IPS-15b (cell line): ENCODE data around the gene ANKDD1B.

ENCODE experiments used
- H3K27me3 ChIP-seq: one replicate; pipeline ENCODE4 v1.6.1; 2013; ENCODE audit warnings: low read length; ENCODE audit not compliant: control insufficient read depth, insufficient read depth
- H3K36me3 ChIP-seq: one replicate; pipeline ENCODE4 v1.6.1; 2013; ENCODE audit warnings: low read length; ENCODE audit not compliant: control insufficient read depth, insufficient read depth
- H3K4me1 ChIP-seq: one replicate; pipeline ENCODE4 v1.6.1; 2013; ENCODE audit warnings: mild to moderate bottlenecking, low read length; ENCODE audit not compliant: control insufficient read depth, insufficient read depth
- H3K4me3 ChIP-seq: one replicate; pipeline ENCODE4 v1.5.1; 2013; ENCODE audit warnings: low read depth, low read length
- H3K9ac ChIP-seq: one replicate; pipeline ENCODE4 v1.6.1; 2013; ENCODE audit warnings: low read depth, mild to moderate bottlenecking, low read length
- H3K9me3 ChIP-seq: one replicate; pipeline ENCODE4 v1.6.1; 2013; ENCODE audit warnings: mild to moderate bottlenecking, low read length; ENCODE audit not compliant: control insufficient read depth, insufficient read depth

Gene ANKDD1B

GRCh38 chr5:75617736-75618352 is 6.6 kb downstream of the ANKDD1B start:
- Histone ChIP-seq H3K4me1 (peaks cover 3% of the 10 kb centered on the region), H3K9me3 (no peaks in the 10 kb centered on the region), H3K36me3 (no peaks in the 10 kb centered on the region), H3K9ac (no peak overlapping the region), H3K27me3 (no peaks in the 10 kb centered on the region), H3K4me3 (no peak overlapping the region)

DNA sequence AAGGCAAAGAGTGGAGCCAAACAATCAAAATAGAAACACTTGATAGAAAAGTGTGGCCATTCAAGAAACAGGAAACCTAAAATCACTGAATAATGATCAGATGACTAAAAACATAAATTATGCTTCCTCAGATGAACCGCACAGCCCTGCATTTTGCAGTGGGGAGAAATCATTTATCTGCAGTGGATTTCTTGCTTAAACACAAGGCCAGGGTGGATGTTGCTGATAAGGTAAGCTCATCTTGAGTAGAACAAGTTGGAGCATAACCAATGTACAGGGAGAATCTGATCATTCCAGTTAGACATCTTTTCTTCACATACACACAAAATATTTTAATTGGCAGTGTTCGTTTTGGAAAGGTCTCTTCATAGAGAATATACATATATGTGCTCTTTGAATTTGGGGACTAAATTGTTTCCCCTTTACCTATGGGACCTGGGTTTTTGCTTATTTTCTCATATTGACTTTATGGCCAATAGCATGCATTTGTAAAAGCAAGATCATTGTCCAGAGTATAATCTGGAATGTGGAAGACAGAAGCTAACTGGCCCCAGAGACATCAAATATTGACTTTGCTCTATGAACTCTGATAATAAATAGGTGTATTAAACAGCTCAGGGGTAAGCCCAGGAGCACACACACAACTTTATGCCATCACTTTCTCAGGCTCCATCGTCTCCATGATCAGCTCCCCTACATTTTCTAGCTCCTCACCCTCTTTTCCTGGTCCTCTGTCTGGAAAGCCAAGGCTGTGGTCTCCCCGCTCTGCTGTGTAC is 9.1 kb downstream of the ANKDD1B start:
- no peak overlapping the region for H3K9ac ChIP-seq
- peaks cover 3% of the 10 kb centered on the region for H3K4me1 ChIP-seq
- H3K4me3 ChIP-seq = no peak overlapping the region
- H3K36me3 ChIP-seq = no peaks in the 10 kb centered on the region
- no peaks in the 10 kb centered on the region for H3K9me3 ChIP-seq
- no peaks in the 10 kb centered on the region for H3K27me3 ChIP-seq

DNA sequence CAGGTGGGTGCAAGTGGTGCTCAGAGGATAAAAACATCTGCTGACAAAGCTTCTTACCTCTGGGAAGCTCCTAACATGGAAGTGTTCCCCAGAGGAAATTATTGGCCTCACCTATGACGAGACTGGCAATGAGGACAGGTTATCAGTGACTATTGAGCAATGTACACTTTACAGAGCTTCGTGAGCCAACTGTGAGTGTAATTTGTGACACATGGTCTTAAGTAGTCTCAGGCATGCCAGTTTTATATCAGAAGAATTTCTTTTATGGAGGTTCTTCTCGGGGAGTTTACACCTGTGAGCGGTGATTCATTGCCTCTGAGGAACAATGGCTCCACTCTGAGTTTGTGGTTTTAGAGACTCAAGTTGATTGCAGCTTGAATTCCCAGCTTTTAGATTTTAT is 11.3 kb downstream of the ANKDD1B start:
- Histone ChIP-seq H3K4me1 (peaks cover 3% of the 10 kb centered on the region), H3K9me3 (no peaks in the 10 kb centered on the region), H3K9ac (no peak overlapping the region), H3K4me3 (no peak overlapping the region), H3K27me3 (no peaks in the 10 kb centered on the region), H3K36me3 (no peaks in the 10 kb centered on the region)

GRCh38 chr5:75623846-75624245 is 12.6 kb downstream of the ANKDD1B start:
- Histone ChIP-seq H3K4me1 (peaks cover 3% of the 10 kb centered on the region), H3K36me3 (no peaks in the 10 kb centered on the region), H3K9me3 (no peaks in the 10 kb centered on the region), H3K4me3 (no peak overlapping the region), H3K27me3 (no peaks in the 10 kb centered on the region), H3K9ac (no peak overlapping the region)

DNA sequence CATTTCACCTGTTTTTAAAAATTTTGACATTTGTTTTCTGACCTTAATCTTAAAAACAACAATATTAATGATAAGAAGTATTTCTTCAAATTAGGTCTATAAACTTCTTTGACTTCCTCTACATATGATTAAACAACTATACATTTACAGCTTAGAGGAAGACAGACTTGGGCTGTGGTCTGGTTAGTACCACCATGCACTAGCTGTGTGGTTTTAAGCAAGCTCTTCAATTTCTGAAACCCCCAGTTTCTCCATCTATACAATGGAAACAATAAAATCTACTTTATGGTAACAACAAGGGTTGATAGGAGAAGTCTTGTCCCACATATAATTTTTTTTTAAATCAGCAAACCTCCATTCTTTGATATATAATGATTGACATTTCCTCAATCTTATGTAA is 15.7 kb downstream of the ANKDD1B start:
- Histone ChIP-seq H3K9ac (no peak overlapping the region), H3K4me3 (no peak overlapping the region), H3K4me1 (no peaks in the 10 kb centered on the region), H3K36me3 (no peaks in the 10 kb centered on the region), H3K27me3 (no peaks in the 10 kb centered on the region), H3K9me3 (no peaks in the 10 kb centered on the region)

DNA sequence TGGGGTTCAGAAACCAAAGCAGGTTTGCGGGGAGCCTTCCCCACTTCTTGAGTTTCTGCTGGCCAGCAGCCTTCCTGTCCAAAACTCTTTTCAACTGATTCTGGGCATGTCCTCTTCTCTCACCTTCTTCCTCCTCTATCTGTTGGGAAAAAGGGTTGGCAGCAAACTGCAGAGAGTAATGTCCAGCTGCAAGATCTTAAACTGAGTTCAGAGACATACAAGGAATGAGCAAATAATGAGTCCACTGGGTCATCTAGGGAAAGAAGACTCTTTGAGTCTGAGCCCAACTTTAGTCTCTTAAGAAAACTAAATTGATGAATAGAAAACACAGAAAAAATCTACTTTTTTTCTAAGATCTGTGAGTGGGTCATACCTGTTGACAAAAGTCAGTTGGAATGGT is 16.5 kb downstream of the ANKDD1B start:
- Histone ChIP-seq H3K4me3 (no peak overlapping the region), H3K36me3 (no peaks in the 10 kb centered on the region), H3K4me1 (no peaks in the 10 kb centered on the region), H3K9ac (no peak overlapping the region), H3K27me3 (no peaks in the 10 kb centered on the region), H3K9me3 (no peaks in the 10 kb centered on the region)

GRCh38 chr5:75630875-75631274 is 19.6 kb downstream of the ANKDD1B start:
- no peaks in the 10 kb centered on the region for H3K36me3 ChIP-seq
- no peaks in the 10 kb centered on the region for H3K4me1 ChIP-seq
- no peaks in the 10 kb centered on the region for H3K27me3 ChIP-seq
- H3K9ac ChIP-seq = no peak overlapping the region
- no peaks in the 10 kb centered on the region for H3K9me3 ChIP-seq
- H3K4me3 ChIP-seq = no peak overlapping the region

GRCh38 chr5:75632321-75632720 is 21.1 kb downstream of the ANKDD1B start:
- no peaks in the 10 kb centered on the region for H3K4me1 ChIP-seq
- H3K27me3 ChIP-seq = no peaks in the 10 kb centered on the region
- no peak overlapping the region for H3K4me3 ChIP-seq
- no peak overlapping the region for H3K9ac ChIP-seq
- H3K36me3 ChIP-seq = no peaks in the 10 kb centered on the region
- H3K9me3 ChIP-seq = no peaks in the 10 kb centered on the region

DNA sequence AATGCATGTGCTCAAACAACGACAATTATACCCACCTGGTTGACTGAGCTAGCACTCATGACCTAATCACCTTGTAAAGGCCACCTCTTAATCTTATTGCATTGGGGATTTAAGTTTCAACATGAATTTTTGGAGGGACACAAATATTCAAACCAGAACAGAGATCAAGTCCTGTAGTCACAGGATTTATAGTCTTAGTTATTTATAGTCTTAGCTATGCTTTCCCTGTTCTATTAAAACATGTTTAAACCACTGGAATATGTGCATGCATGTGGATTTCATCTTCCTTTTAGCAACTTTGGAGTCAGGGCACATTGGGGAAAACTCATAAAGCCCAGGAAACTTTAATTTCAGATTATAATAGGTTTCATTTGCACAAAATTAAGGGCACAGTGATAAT is 26.7 kb downstream of the ANKDD1B start:
- Histone ChIP-seq H3K9me3 (no peaks in the 10 kb centered on the region), H3K27me3 (no peaks in the 10 kb centered on the region), H3K9ac (no peak overlapping the region), H3K4me1 (no peaks in the 10 kb centered on the region), H3K36me3 (no peaks in the 10 kb centered on the region), H3K4me3 (no peak overlapping the region)

GRCh38 chr5:75639535-75640311 is 28.5 kb downstream of the ANKDD1B start:
- Histone ChIP-seq H3K36me3 (no peaks in the 10 kb centered on the region), H3K9me3 (no peaks in the 10 kb centered on the region), H3K4me1 (no peaks in the 10 kb centered on the region), H3K4me3 (no peak overlapping the region), H3K27me3 (no peaks in the 10 kb centered on the region), H3K9ac (no peak overlapping the region)

DNA sequence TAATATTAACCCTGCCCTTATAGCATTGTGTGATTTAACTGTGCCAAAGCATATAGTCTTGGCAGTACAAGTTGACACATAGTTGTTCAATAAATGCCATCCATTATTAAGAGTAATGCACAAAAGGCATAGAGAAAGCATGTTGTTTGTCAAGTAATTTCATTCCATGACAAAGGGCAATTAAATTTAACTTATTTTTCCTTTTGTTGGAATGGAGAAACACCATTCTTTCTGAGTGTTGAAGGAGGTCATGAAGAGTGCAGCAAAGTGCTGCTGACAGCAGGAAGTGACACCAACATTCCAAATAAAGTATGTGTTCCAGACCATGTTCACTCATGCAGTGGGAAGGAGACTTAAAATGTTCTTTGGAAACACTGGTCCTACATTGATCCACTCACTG is 29.1 kb downstream of the ANKDD1B start:
- no peaks in the 10 kb centered on the region for H3K9me3 ChIP-seq
- no peak overlapping the region for H3K9ac ChIP-seq
- no peaks in the 10 kb centered on the region for H3K36me3 ChIP-seq
- H3K4me1 ChIP-seq = no peaks in the 10 kb centered on the region
- H3K4me3 ChIP-seq = no peak overlapping the region
- no peaks in the 10 kb centered on the region for H3K27me3 ChIP-seq

GRCh38 chr5:75640826-75641225 is 29.6 kb downstream of the ANKDD1B start:
- Histone ChIP-seq H3K27me3 (no peaks in the 10 kb centered on the region), H3K9ac (no peak overlapping the region), H3K4me3 (no peak overlapping the region), H3K4me1 (no peaks in the 10 kb centered on the region), H3K9me3 (no peaks in the 10 kb centered on the region), H3K36me3 (no peaks in the 10 kb centered on the region)
